BE2C (cell line): ENCODE results near the gene CFAP97D2.
"Not testable (repeated sequence)": the region's sequence is repeated elsewhere in the genome, so short reads cannot be mapped to it uniquely, and the experiment has no call there.

Experiments used
- DNase-seq: peaks from one replicate; pipeline ENCODE4 v3.0.0-alpha.2; 2020
- H3K27me3 ChIP-seq: fragments of 250-450 bp; sonication (Bioruptor Pico); 2 replicates; pipeline ENCODE4 v1.5.1; 2020; ENCODE audit warnings: mild to moderate bottlenecking
- H3K36me3 ChIP-seq: fragments of 250-450 bp; sonication (Bioruptor Pico); 2 replicates; pipeline ENCODE4 v1.5.1; 2020; ENCODE audit warnings: mild to moderate bottlenecking
- H3K4me1 ChIP-seq: fragments of 250-450 bp; sonication (Bioruptor Pico); 2 replicates; pipeline ENCODE4 v1.5.1; 2020
- H3K4me3 ChIP-seq: 2 replicates; pipeline ENCODE4 v1.5.1; 2011; ENCODE audit warnings: low read depth, low read length
- H3K9me3 ChIP-seq: fragments of 250-450 bp; sonication (Bioruptor Pico); 2 replicates; pipeline ENCODE4 v1.5.1; 2020
- TF ChIP-seq, protein P1 (sequence below): IDR thresholded peaks from 2 replicates; pipeline ENCODE4 v1.5.1; 2012; ENCODE audit warnings: mild to moderate bottlenecking, low read depth, low read length

Gene CFAP97D2

DNA sequence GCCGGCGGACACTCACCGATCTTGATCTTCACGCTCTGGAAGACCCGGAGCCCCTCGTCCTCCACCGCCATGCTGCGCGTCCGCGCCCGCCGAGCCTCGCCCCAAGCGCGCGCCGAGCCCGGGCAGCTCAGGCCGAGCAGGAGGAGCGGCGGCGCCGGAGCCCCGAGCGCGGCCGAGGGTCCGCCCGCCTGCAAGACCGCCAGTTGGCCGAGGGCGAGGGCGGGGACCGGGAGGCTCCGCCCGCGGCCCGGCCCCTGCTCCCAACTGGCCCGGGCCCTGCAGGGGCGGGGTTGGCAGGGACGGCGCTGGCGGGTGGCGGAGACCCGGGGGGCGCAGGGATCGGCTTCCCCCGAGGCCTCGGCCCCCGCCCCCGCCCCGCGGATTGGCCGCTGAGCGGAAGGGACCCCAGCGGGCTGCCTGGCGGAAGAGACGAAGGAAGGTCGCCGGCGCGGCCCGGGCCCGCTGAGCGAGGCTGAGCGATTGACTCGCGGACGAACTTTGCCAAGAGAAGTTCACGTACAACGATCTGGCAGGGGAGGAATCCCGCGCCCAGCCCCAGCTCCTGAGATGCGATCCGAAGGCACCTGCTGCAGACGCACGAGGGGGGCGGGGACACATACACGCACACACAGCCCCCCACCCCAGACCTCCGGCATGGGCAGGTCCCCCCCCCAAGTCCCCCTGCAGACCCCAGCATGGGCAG is 46.5 kb upstream of the CFAP97D2 start, which contains the start of gene RASA3:
Gene RASA3 (minus strand): TSS at position 205 of the 703 bp plus-strand sequence. CDS start 134 bp downstream, at position 71.
- DNase-seq, result peak; percentile 92
- H3K4me1 ChIP-seq, result peaks cover 20% of the 10 kb centered on the region
- H3K9me3 ChIP-seq, result no peaks in the 10 kb centered on the region
- TF ChIP-seq, protein P1, sequence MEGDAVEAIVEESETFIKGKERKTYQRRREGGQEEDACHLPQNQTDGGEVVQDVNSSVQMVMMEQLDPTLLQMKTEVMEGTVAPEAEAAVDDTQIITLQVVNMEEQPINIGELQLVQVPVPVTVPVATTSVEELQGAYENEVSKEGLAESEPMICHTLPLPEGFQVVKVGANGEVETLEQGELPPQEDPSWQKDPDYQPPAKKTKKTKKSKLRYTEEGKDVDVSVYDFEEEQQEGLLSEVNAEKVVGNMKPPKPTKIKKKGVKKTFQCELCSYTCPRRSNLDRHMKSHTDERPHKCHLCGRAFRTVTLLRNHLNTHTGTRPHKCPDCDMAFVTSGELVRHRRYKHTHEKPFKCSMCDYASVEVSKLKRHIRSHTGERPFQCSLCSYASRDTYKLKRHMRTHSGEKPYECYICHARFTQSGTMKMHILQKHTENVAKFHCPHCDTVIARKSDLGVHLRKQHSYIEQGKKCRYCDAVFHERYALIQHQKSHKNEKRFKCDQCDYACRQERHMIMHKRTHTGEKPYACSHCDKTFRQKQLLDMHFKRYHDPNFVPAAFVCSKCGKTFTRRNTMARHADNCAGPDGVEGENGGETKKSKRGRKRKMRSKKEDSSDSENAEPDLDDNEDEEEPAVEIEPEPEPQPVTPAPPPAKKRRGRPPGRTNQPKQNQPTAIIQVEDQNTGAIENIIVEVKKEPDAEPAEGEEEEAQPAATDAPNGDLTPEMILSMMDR, result no peak
- H3K36me3 ChIP-seq, result no peaks in the 10 kb centered on the region
- H3K27me3 ChIP-seq, result no peaks in the 10 kb centered on the region
- peak within 1 kb of the TSS; percentile 93 for H3K4me3 ChIP-seq

DNA sequence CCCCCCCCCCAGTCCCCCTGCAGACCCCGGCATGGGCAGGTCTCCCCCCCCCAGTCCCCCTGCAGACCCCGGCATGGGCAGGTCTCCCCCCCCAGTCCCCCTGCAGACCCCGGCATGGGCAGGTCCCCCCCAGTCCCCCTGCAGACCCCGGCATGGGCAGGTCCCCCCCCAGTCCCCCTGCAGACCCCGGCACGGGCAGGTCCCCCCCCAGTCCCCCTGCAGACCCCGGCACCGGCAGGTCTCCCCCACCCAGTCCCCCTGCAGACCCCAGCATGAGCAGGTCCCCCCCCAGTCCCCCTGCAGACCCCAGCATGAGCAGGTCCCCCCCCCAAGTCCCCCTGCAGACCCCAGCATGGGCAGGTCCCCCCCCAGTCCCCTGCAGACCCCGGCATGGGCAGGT is 45.9 kb upstream of the CFAP97D2 start:
- H3K4me3 ChIP-seq, H3K36me3 ChIP-seq, DNase-seq, H3K9me3 ChIP-seq, H3K27me3 ChIP-seq: not testable (repeated sequence)
- H3K4me1 ChIP-seq, result peaks cover 20% of the 10 kb centered on the region

- H3K27me3 ChIP-seq, DNase-seq, H3K4me3 ChIP-seq: not testable (repeated sequence)
Measured at GRCh38 chr13:114133552-114133951, 45.5 kb upstream of the CFAP97D2 start.

GRCh38 chr13:114134111-114134943 is 44.7 kb upstream of the CFAP97D2 start:
- no peaks in the 10 kb centered on the region for H3K9me3 ChIP-seq
- H3K27me3 ChIP-seq, result no peaks in the 10 kb centered on the region
- H3K4me1 ChIP-seq, result peaks cover 15% of the 10 kb centered on the region
- TF ChIP-seq, protein P1, result no peak
- no peak overlapping the region for H3K4me3 ChIP-seq
- DNase-seq, result no peak
- no peaks in the 10 kb centered on the region for H3K36me3 ChIP-seq

More at GRCh38 chr13:114133552-114133951, 45.5 kb upstream of the CFAP97D2 start:
- H3K9me3 ChIP-seq, H3K36me3 ChIP-seq: not testable (repeated sequence)
- H3K4me1 ChIP-seq, result peaks cover 20% of the 10 kb centered on the region

- H3K27me3 ChIP-seq, result no peaks in the 10 kb centered on the region
- no peak for DNase-seq
- no peak overlapping the region for H3K4me3 ChIP-seq
- H3K9me3 ChIP-seq, result no peaks in the 10 kb centered on the region
- H3K36me3 ChIP-seq, result no peaks in the 10 kb centered on the region
- peaks cover 8% of the 10 kb centered on the region for H3K4me1 ChIP-seq
- TF ChIP-seq, protein P1, result no peak
Measured at GRCh38 chr13:114134944-114135610, 44.0 kb upstream of the CFAP97D2 start.

DNA sequence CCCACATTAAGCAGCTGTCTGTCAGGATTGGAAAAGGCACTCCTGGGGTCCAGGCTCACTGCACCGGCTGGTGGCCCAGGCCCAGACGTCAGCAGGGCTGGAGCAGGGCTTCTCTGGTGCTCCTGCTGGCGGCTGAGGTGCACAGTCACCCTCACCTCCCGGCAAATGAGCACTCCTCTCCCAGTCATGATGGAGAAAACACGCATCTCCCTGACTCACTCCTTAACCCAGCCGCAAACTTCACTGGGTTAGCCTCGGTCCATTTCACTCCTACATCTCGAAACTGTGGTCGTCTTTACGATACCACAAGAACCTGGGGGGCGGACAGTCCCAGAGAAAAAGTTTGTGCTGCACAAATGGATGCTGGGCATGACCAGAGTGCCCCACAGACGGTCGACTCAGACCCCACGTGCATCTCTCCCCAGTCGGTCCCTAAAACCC is 43.3 kb upstream of the CFAP97D2 start:
- no peak for DNase-seq
- no peaks in the 10 kb centered on the region for H3K9me3 ChIP-seq
- H3K36me3 ChIP-seq, result no peaks in the 10 kb centered on the region
- H3K27me3 ChIP-seq, result no peaks in the 10 kb centered on the region
- peaks cover 3% of the 10 kb centered on the region for H3K4me1 ChIP-seq
- TF ChIP-seq, protein P1, result no peak
- no peak overlapping the region for H3K4me3 ChIP-seq
